ENCODE measurements around the gene EML1. TPM values are rescaled to one million over a fixed set of nuclear protein-coding genes. Genes with fewer than 3 reads are reported as not detected.

Gene EML1
- polyA plus RNA-seq, 1 donor from 2014 or later, result 21.7 TPM

DNA sequence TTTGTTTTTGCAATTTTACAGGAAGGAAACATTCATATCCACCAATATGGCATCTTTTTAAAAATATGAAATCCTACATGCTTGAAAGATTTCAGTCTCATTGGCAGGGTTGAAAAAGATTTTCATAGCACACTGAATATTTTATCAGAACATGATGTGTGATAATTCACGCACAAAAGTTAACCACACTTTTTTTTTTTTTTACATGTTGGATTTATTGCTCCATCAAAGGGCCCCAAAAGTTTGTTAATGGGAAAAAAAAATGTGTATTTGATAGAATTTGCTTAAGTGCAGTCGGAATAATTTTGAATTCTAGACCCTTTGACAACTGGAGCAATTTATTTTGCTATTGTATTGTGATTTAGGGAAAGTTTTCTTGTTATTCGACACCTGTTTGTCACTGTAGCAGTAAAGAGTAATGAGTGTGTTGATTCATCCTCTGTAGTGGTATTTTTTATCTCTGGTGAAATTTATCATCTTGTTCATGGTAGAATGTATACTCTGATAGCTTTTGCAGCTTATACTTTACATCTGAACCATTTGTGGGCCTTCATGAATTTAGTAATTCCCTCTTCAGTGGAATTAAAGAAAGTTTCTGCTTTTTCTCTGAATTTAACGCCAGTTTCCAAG lies 1.1 kb downstream of the EML1 start:
- H3K9me2 ChIP-seq (ENCODE audit: insufficient read depth, low read length), result no peaks in the 10 kb centered on the region
- peak overlapping the region; percentile 56 for H3K9ac ChIP-seq (ENCODE audit: low read length)
- H3K4me2 ChIP-seq (ENCODE audit: low read length), result peak overlapping the region; percentile 76
- H4K20me1 ChIP-seq (ENCODE audit: insufficient read depth), result no peaks in the 10 kb centered on the region
- H3K9me3 ChIP-seq (ENCODE audit: low read length), result peaks cover 3% of the 10 kb centered on the region
- H3K4me3 ChIP-seq (ENCODE audit: low read length), result peak overlapping the region; percentile 74
- H3F3A ChIP-seq (ENCODE audit: insufficient read depth, low read length, poor library complexity, severe bottlenecking), result no peaks in the 10 kb centered on the region
- no peaks in the 10 kb centered on the region for H3K27me3 ChIP-seq (ENCODE audit: insufficient read depth, low read depth, low read length)
- no peak for TF ChIP-seq SMC3 (conservative IDR thresholded peaks at IDR 0.05; ENCODE audit: poor library complexity)
- TF ChIP-seq MXI1 (conservative IDR thresholded peaks at IDR 0.05; ENCODE audit: poor library complexity, severe bottlenecking), result no peak
- no peak for TF ChIP-seq RAD21 (conservative IDR thresholded peaks at IDR 0.05)
- TF ChIP-seq, protein P1, sequence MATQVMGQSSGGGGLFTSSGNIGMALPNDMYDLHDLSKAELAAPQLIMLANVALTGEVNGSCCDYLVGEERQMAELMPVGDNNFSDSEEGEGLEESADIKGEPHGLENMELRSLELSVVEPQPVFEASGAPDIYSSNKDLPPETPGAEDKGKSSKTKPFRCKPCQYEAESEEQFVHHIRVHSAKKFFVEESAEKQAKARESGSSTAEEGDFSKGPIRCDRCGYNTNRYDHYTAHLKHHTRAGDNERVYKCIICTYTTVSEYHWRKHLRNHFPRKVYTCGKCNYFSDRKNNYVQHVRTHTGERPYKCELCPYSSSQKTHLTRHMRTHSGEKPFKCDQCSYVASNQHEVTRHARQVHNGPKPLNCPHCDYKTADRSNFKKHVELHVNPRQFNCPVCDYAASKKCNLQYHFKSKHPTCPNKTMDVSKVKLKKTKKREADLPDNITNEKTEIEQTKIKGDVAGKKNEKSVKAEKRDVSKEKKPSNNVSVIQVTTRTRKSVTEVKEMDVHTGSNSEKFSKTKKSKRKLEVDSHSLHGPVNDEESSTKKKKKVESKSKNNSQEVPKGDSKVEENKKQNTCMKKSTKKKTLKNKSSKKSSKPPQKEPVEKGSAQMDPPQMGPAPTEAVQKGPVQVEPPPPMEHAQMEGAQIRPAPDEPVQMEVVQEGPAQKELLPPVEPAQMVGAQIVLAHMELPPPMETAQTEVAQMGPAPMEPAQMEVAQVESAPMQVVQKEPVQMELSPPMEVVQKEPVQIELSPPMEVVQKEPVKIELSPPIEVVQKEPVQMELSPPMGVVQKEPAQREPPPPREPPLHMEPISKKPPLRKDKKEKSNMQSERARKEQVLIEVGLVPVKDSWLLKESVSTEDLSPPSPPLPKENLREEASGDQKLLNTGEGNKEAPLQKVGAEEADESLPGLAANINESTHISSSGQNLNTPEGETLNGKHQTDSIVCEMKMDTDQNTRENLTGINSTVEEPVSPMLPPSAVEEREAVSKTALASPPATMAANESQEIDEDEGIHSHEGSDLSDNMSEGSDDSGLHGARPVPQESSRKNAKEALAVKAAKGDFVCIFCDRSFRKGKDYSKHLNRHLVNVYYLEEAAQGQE (IDR thresholded peaks at IDR 0.05; ENCODE audit: borderline replicate concordance), result no peak
- no peak for TF ChIP-seq POLR2AphosphoS5 (IDR thresholded peaks at IDR 0.05)
- TF ChIP-seq EP300 (conservative IDR thresholded peaks at IDR 0.05; ENCODE audit: poor library complexity, severe bottlenecking), result no peak
- TF ChIP-seq, protein P2, sequence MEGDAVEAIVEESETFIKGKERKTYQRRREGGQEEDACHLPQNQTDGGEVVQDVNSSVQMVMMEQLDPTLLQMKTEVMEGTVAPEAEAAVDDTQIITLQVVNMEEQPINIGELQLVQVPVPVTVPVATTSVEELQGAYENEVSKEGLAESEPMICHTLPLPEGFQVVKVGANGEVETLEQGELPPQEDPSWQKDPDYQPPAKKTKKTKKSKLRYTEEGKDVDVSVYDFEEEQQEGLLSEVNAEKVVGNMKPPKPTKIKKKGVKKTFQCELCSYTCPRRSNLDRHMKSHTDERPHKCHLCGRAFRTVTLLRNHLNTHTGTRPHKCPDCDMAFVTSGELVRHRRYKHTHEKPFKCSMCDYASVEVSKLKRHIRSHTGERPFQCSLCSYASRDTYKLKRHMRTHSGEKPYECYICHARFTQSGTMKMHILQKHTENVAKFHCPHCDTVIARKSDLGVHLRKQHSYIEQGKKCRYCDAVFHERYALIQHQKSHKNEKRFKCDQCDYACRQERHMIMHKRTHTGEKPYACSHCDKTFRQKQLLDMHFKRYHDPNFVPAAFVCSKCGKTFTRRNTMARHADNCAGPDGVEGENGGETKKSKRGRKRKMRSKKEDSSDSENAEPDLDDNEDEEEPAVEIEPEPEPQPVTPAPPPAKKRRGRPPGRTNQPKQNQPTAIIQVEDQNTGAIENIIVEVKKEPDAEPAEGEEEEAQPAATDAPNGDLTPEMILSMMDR (IDR thresholded peaks at IDR 0.05; ENCODE audit: poor library complexity, severe bottlenecking), result no peak
- no peak for TF ChIP-seq TAF1 (IDR thresholded peaks at IDR 0.05; ENCODE audit: low read depth)
- no peak for TF ChIP-seq EZH2 (IDR thresholded peaks at IDR 0.05; ENCODE audit: borderline replicate concordance, insufficient read depth, low read length, poor library complexity, severe bottlenecking)
- H3K79me2 ChIP-seq (replicated peaks; ENCODE audit: insufficient read depth, low read length), result peaks cover 48% of the 10 kb centered on the region
- H3K27ac ChIP-seq (ENCODE audit: low read length), result peak overlapping the region; percentile 39
- H3K36me3 ChIP-seq (ENCODE audit: insufficient read depth, low read length), result no peaks in the 10 kb centered on the region
- no peak overlapping the region for H2AFZ ChIP-seq (ENCODE audit: low read depth, low read length)

DNA sequence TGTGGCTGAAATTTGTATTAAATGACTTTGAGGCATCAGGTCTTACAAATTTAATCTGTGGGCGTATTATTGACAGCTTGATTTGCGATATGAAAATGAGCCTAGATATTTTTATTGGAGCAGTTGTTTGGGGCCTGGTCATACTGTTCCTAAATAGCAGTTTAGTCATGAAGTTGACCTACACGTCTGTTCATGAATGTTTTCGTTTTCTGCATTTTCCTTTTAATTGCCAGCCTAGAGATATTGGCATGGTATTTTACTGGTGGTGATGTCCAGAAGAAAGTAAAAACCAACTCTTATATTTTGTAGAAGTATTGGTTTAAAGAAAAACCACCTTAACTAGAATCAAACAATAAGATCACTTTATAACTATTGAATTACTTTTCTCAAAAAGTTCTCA lies 1.8 kb downstream of the EML1 start:
- H3K4me2 ChIP-seq (ENCODE audit: low read length), result peak overlapping the region; percentile 76

More for the DNA sequence above, 1.8 kb downstream of the EML1 start:
- H2AFZ ChIP-seq (ENCODE audit: low read depth, low read length), result no peak overlapping the region
- H4K20me1 ChIP-seq (ENCODE audit: insufficient read depth), result no peaks in the 10 kb centered on the region
- peaks cover 3% of the 10 kb centered on the region for H3K9me3 ChIP-seq (ENCODE audit: low read length)
- no peak overlapping the region for H3K27ac ChIP-seq (ENCODE audit: low read length)
- no peak overlapping the region for H3K9ac ChIP-seq (ENCODE audit: low read length)
- peak overlapping the region; percentile 74 for H3K4me3 ChIP-seq (ENCODE audit: low read length)
- no peaks in the 10 kb centered on the region for H3K36me3 ChIP-seq (ENCODE audit: insufficient read depth, low read length)
- peaks cover 51% of the 10 kb centered on the region for H3K79me2 ChIP-seq (replicated peaks; ENCODE audit: insufficient read depth, low read length)
- H3K27me3 ChIP-seq (ENCODE audit: insufficient read depth, low read depth, low read length), result no peaks in the 10 kb centered on the region
- H3K9me2 ChIP-seq (ENCODE audit: insufficient read depth, low read length), result no peaks in the 10 kb centered on the region
- no peak for TF ChIP-seq EP300 (conservative IDR thresholded peaks at IDR 0.05; ENCODE audit: poor library complexity, severe bottlenecking)
- TF ChIP-seq SMC3 (conservative IDR thresholded peaks at IDR 0.05; ENCODE audit: poor library complexity), result no peak
- no peak for TF ChIP-seq EZH2 (IDR thresholded peaks at IDR 0.05; ENCODE audit: borderline replicate concordance, insufficient read depth, low read length, poor library complexity, severe bottlenecking)
- TF ChIP-seq POLR2AphosphoS5 (IDR thresholded peaks at IDR 0.05), result no peak
- TF ChIP-seq, protein P2 (IDR thresholded peaks at IDR 0.05; ENCODE audit: poor library complexity, severe bottlenecking), result no peak
- TF ChIP-seq TAF1 (IDR thresholded peaks at IDR 0.05; ENCODE audit: low read depth), result no peak
- TF ChIP-seq RAD21 (conservative IDR thresholded peaks at IDR 0.05), result no peak
- TF ChIP-seq, protein P1 (IDR thresholded peaks at IDR 0.05; ENCODE audit: borderline replicate concordance), result no peak
- TF ChIP-seq MXI1 (conservative IDR thresholded peaks at IDR 0.05; ENCODE audit: poor library complexity, severe bottlenecking), result no peak
- H3F3A ChIP-seq (ENCODE audit: insufficient read depth, low read length, poor library complexity, severe bottlenecking), result no peaks in the 10 kb centered on the region

All from neural cell (in vitro differentiated cells).